Measurements from ENCODE around the gene DCHS2. TPM values are rescaled to one million over a fixed set of nuclear protein-coding genes. Genes with fewer than 3 reads are reported as not detected.

The DCHS2 gene
- total RNA-seq, 1 donor from 2014 or later = not detected

GRCh38 chr4:154184238-154184637, 307.4 kb downstream of the DCHS2 start:
- DNase-seq (ENCODE audit: low read depth) (no peak), FAIRE-seq (no peak)
- TF ChIP-seq CTCF (IDR thresholded peaks at IDR 0.05; ENCODE audit: insufficient read depth, low read length, severe bottlenecking) = no peak

GRCh38 chr4:154183264-154183663, 308.3 kb downstream of the DCHS2 start:
- Histone ChIP-seq H3K27me3 (ENCODE audit: control insufficient read depth, insufficient read depth, low read length) (no peaks in the 10 kb centered on the region), H3K4me3 (ENCODE audit: low read depth, low read length) (no peak overlapping the region), H3K36me3 (ENCODE audit: control insufficient read depth, insufficient read depth, low read length) (no peaks in the 10 kb centered on the region)
- TF ChIP-seq CTCF (IDR thresholded peaks at IDR 0.05; ENCODE audit: insufficient read depth, low read length, severe bottlenecking) = no peak
- DNase-seq (ENCODE audit: low read depth) (no peak), FAIRE-seq (peak; percentile 13)

More at GRCh38 chr4:154184238-154184637, 307.4 kb downstream of the DCHS2 start:
- Histone ChIP-seq H3K36me3 (ENCODE audit: control insufficient read depth, insufficient read depth, low read length) (no peaks in the 10 kb centered on the region), H3K4me3 (ENCODE audit: low read depth, low read length) (no peak overlapping the region), H3K27me3 (ENCODE audit: control insufficient read depth, insufficient read depth, low read length) (no peaks in the 10 kb centered on the region)

Other genes starting within 250 kb of the DCHS2 start
- 99.9 and 106 TPM in 2 replicates for gene PLRG1, start 58.6 kb upstream of the DCHS2 start, total RNA-seq
- gene FGB, start 71.2 kb upstream of the DCHS2 start, total RNA-seq = not detected in 2 replicates
- gene FGA, start 98.9 kb upstream of the DCHS2 start, total RNA-seq = not detected in 2 replicates
- gene FGG, start 120.9 kb upstream of the DCHS2 start, total RNA-seq = 0.26 and 0.38 TPM in 2 replicates